SK-N-SH treated with all-trans-retinoic acid at 6 μM for 48 hours (cell line): ENCODE data around the gene ZNF398.

ENCODE experiments used
- ATAC-seq: fragments of 200-7000 bp; cut with Tn5 transposase; 3 replicates; pipeline ENCODE4 v1.9.1; 2020; ENCODE audit warnings: mild to moderate bottlenecking, moderate library complexity
- ARNTL ChIP-seq: fragments of 450-650 bp; formaldehyde crosslinking; IDR thresholded peaks from 2 replicates; pipeline ENCODE4 v1.5.0; 2020; ENCODE audit warnings: low read depth, mild to moderate bottlenecking, moderate library complexity, borderline replicate concordance
- BACH2 ChIP-seq: fragments of 250-450 bp; sonication (Bioruptor Pico); IDR thresholded peaks from 2 replicates; pipeline ENCODE4 v1.9.0; 2021; ENCODE audit warnings: mild to moderate bottlenecking, borderline replicate concordance
- CSDC2 ChIP-seq: fragments of 250-450 bp; sonication (Bioruptor Pico); IDR thresholded peaks from 2 replicates; pipeline ENCODE4 v1.5.0; 2020; ENCODE audit warnings: mild to moderate bottlenecking, moderate library complexity
- ISL1 ChIP-seq: fragments of 250-450 bp; sonication (Bioruptor Pico); IDR thresholded peaks from 2 replicates; pipeline ENCODE4 v2.1.2; 2022; ENCODE audit warnings: mild to moderate bottlenecking, moderate library complexity
- PATZ1 ChIP-seq: fragments of 250-450 bp; sonication (Bioruptor Pico); IDR thresholded peaks from 2 replicates; pipeline ENCODE4 v1.8.0; 2020; ENCODE audit warnings: mild to moderate bottlenecking, moderate library complexity, borderline replicate concordance
- PPARA ChIP-seq: fragments of 250-450 bp; sonication (Bioruptor Pico); IDR thresholded peaks from 2 replicates; pipeline ENCODE4 v1.5.0; 2020; ENCODE audit warnings: mild to moderate bottlenecking, borderline replicate concordance
- RARB ChIP-seq: fragments of 250-450 bp; sonication (Bioruptor Pico); IDR thresholded peaks from 2 replicates; pipeline ENCODE4 v1.8.0; 2021; ENCODE audit warnings: mild to moderate bottlenecking, moderate library complexity
- SNAI2 ChIP-seq: fragments of 250-450 bp; sonication (Bioruptor Pico); IDR thresholded peaks from 2 replicates; pipeline ENCODE4 v1.5.0; 2020; ENCODE audit warnings: mild to moderate bottlenecking, moderate library complexity
- TCF4 ChIP-seq: fragments of 250-450 bp; sonication (Bioruptor Pico); IDR thresholded peaks from 2 replicates; pipeline ENCODE4 v1.8.0; 2021; ENCODE audit warnings: mild to moderate bottlenecking, moderate library complexity, borderline replicate concordance
- TOX ChIP-seq: fragments of 250-450 bp; sonication (Bioruptor Pico); IDR thresholded peaks from 2 replicates; pipeline ENCODE4 v1.8.0; 2021; ENCODE audit warnings: mild to moderate bottlenecking, moderate library complexity, borderline replicate concordance
- TSHZ2 ChIP-seq: fragments of 250-450 bp; sonication (Bioruptor Pico); IDR thresholded peaks from 2 replicates; pipeline ENCODE4 v1.5.0; 2020; ENCODE audit warnings: mild to moderate bottlenecking, moderate library complexity
- ZC3H10 ChIP-seq: fragments of 250-450 bp; sonication (Bioruptor Pico); IDR thresholded peaks from 2 replicates; pipeline ENCODE4 v1.5.1; 2021; ENCODE audit warnings: mild to moderate bottlenecking, moderate library complexity
- ZFP3 ChIP-seq: fragments of 250-450 bp; sonication (Bioruptor Pico); IDR thresholded peaks from 2 replicates; pipeline ENCODE4 v1.5.0; 2020; ENCODE audit warnings: mild to moderate bottlenecking, moderate library complexity
- ZFP30 ChIP-seq: fragments of 450-650 bp; formaldehyde crosslinking; IDR thresholded peaks from 2 replicates; pipeline ENCODE4 v1.5.0; 2022; ENCODE audit warnings: mild to moderate bottlenecking, moderate library complexity
- ZNF565 ChIP-seq: fragments of 450-650 bp; formaldehyde crosslinking; conservative IDR thresholded peaks from 2 replicates; pipeline ENCODE4 v1.5.0; 2020; ENCODE audit warnings: low read depth, mild to moderate bottlenecking, moderate library complexity
- ZNF70 ChIP-seq: fragments of 450-650 bp; formaldehyde crosslinking; IDR thresholded peaks from 2 replicates; pipeline ENCODE4 v1.5.0; 2020; ENCODE audit warnings: mild to moderate bottlenecking, moderate library complexity
- ZNF8 ChIP-seq: fragments of 450-650 bp; formaldehyde crosslinking; IDR thresholded peaks from 2 replicates; pipeline ENCODE4 v1.5.0; 2020; ENCODE audit warnings: mild to moderate bottlenecking, moderate library complexity
- TF ChIP-seq, protein P1 (sequence below): fragments of 250-450 bp; sonication (Bioruptor Pico); IDR thresholded peaks from 2 replicates; pipeline ENCODE4 v1.5.1; 2021; ENCODE audit warnings: mild to moderate bottlenecking, moderate library complexity
- TF ChIP-seq, protein P2 (sequence below): fragments of 250-450 bp; sonication (Bioruptor Pico); IDR thresholded peaks from 2 replicates; pipeline ENCODE4 v1.5.1; 2020; ENCODE audit warnings: low read depth, mild to moderate bottlenecking, moderate library complexity
- TF ChIP-seq, protein P3 (sequence below): fragments of 250-450 bp; sonication (Bioruptor Pico); IDR thresholded peaks from 2 replicates; pipeline ENCODE4 v1.8.0; 2021; ENCODE audit warnings: low read depth, mild to moderate bottlenecking, moderate library complexity, borderline replicate concordance

ZNF398 gene

DNA sequence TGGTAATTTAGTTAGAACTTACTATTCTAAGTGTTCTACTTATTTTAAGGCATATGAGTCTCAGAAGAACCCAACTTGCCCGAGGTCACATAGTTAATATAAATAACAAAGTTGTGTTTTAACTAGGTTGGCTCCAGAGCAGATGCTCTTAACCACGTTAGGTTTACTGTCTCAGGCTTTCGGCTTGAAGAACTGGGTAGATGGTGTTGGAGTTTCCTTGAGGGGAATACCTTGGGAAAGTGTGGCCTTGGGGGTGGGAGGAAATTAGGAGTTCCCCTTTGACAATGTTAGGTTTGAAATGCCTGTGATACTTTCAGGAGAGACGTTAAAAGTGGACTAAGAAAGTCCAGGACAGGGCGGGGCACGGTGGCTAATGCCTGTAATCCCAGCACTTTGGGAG, 9.6 kb downstream of the ZNF398 start:
- no peak for ATAC-seq
- TF ChIP-seq ZC3H10, result no peak
- TF ChIP-seq ZNF8 (CRISPR knock-in tag), result no peak
- no peak for TF ChIP-seq CSDC2 (CRISPR knock-in tag)
- TF ChIP-seq, protein P1, sequence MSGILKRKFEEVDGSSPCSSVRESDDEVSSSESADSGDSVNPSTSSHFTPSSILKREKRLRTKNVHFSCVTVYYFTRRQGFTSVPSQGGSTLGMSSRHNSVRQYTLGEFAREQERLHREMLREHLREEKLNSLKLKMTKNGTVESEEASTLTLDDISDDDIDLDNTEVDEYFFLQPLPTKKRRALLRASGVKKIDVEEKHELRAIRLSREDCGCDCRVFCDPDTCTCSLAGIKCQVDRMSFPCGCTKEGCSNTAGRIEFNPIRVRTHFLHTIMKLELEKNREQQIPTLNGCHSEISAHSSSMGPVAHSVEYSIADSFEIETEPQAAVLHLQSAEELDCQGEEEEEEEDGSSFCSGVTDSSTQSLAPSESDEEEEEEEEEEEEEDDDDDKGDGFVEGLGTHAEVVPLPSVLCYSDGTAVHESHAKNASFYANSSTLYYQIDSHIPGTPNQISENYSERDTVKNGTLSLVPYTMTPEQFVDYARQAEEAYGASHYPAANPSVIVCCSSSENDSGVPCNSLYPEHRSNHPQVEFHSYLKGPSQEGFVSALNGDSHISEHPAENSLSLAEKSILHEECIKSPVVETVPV, result no peak
- TF ChIP-seq ZFP3 (CRISPR knock-in tag), result no peak
- TF ChIP-seq PPARA (CRISPR knock-in tag), result no peak
- no peak for TF ChIP-seq RARB (CRISPR knock-in tag)
- no peak for TF ChIP-seq BACH2 (CRISPR knock-in tag)
- no peak for TF ChIP-seq TOX

- no peak for TF ChIP-seq RARB (CRISPR knock-in tag)
- TF ChIP-seq TCF4, result no peak
- TF ChIP-seq, protein P2, sequence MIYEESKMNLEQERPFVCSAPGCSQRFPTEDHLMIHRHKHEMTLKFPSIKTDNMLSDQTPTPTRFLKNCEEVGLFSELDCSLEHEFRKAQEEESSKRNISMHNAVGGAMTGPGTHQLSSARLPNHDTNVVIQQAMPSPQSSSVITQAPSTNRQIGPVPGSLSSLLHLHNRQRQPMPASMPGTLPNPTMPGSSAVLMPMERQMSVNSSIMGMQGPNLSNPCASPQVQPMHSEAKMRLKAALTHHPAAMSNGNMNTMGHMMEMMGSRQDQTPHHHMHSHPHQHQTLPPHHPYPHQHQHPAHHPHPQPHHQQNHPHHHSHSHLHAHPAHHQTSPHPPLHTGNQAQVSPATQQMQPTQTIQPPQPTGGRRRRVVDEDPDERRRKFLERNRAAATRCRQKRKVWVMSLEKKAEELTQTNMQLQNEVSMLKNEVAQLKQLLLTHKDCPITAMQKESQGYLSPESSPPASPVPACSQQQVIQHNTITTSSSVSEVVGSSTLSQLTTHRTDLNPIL (CRISPR knock-in tag), result no peak
- no peak for TF ChIP-seq ZNF70
- no peak for TF ChIP-seq PATZ1 (CRISPR knock-in tag)
- TF ChIP-seq ZNF565 (CRISPR knock-in tag), result no peak
- no peak for TF ChIP-seq PPARA (CRISPR knock-in tag)
- TF ChIP-seq, protein P1, result no peak
- TF ChIP-seq, protein P3, sequence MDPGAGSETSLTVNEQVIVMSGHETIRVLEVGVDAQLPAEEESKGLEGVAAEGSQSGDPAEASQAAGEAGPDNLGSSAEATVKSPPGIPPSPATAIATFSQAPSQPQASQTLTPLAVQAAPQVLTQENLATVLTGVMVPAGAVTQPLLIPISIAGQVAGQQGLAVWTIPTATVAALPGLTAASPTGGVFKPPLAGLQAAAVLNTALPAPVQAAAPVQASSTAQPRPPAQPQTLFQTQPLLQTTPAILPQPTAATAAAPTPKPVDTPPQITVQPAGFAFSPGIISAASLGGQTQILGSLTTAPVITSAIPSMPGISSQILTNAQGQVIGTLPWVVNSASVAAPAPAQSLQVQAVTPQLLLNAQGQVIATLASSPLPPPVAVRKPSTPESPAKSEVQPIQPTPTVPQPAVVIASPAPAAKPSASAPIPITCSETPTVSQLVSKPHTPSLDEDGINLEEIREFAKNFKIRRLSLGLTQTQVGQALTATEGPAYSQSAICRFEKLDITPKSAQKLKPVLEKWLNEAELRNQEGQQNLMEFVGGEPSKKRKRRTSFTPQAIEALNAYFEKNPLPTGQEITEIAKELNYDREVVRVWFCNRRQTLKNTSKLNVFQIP (CRISPR knock-in tag), result no peak
- TF ChIP-seq ISL1 (CRISPR knock-in tag), result no peak
- no peak for TF ChIP-seq ARNTL (CRISPR knock-in tag)
- TF ChIP-seq TOX, result no peak
- TF ChIP-seq ZFP3 (CRISPR knock-in tag), result no peak
- TF ChIP-seq TSHZ2 (CRISPR knock-in tag), result no peak
- TF ChIP-seq ZFP30 (CRISPR knock-in tag), result no peak
- TF ChIP-seq SNAI2 (CRISPR knock-in tag), result no peak
- no peak for TF ChIP-seq ZC3H10
Observed at GRCh38 chr7:149161241-149161848, 14.1 kb downstream of the ZNF398 start.

More at GRCh38 chr7:149161241-149161848, 14.1 kb downstream of the ZNF398 start:
- peak; percentile 63; the same call in 2 of the 3 replicates for ATAC-seq
